Testis (tissue), 2 donors: ENCODE data around the gene PPP1R14C.

Experiments
- CTCF ChIP-seq, 3 experiments: fragments of 450-650 bp in 2 of 3; fragments of 200-600 bp in 1 of 3; sonication (generic) in 1 of 3; IDR thresholded peaks; one replicate each; pipeline ENCODE4 v1.5.1; 2016 to 2019; ENCODE audit warnings: antibody characterized with exemption in 3 of 3, mild to moderate bottlenecking in 2 of 3, moderate library complexity in 1 of 3
- POLR2A ChIP-seq: fragments of 450-650 bp; IDR thresholded peaks from one replicate; pipeline ENCODE4 v1.6.1; 2017; ENCODE audit warnings: antibody characterized with exemption, mild to moderate bottlenecking, moderate library complexity

- no peak for TF ChIP-seq CTCF (IDR thresholded peaks at IDR 0.05)
- no peak for TF ChIP-seq POLR2A
Observed at GRCh38 chr6:150176659-150177058, 33.8 kb downstream of the PPP1R14C start.
